Naive thymus-derived CD4-positive, alpha-beta T cell (primary cell): ENCODE data around the gene DNAJB4. TPM values are rescaled to one million over a fixed set of nuclear protein-coding genes. Genes with fewer than 3 reads are reported as not detected.

Source experiments
- ATAC-seq: fragments of 150-1000 bp; cut with Tn5 transposase; 2 replicates; pipeline ENCODE4 v1.10.0; 2021; ENCODE audit warnings: mild to moderate bottlenecking, moderate library complexity
- CTCF ChIA-PET: fragments of 350-600 bp; sonication (Branson Sonifier 250); formaldehyde crosslinking; loops from one replicate; lab custom pipeline; 2021; ENCODE audit warnings: antibody characterized with exemption; lab: Charles Lee
- POLR2A ChIA-PET: fragments of 350-600 bp; sonication (Branson Sonifier 250); formaldehyde crosslinking; loops from one replicate; lab custom pipeline; 2021; ENCODE audit warnings: antibody characterized with exemption, inconsistent platforms; lab: Charles Lee
- DNase-seq, 9 donors: peaks; one replicate each; pipeline versions ENCODE4 v3.0.0 to v3.0.0-alpha.2; 2020 to 2022; ENCODE audit warnings: mixed read lengths in 1 of 9
- H3K27ac ChIP-seq: one replicate; pipeline ENCODE4 v1.7.0; 2013; ENCODE audit warnings: mild to moderate bottlenecking, low read depth, low read length, moderate library complexity
- H3K27me3 ChIP-seq, 2 donors: one replicate each; pipeline ENCODE4 v1.7.0; 2013; ENCODE audit warnings: low read length in 2 of 2, mild to moderate bottlenecking in 2 of 2, moderate library complexity in 2 of 2; ENCODE audit not compliant: control insufficient read depth in 2 of 2, insufficient read depth in 2 of 2
- H3K36me3 ChIP-seq, 3 experiments: 1 replicate in 2 of 3; 2 replicates in 1 of 3; pipeline ENCODE4 v1.7.0; 2013; ENCODE audit warnings: low read length in 3 of 3, mild to moderate bottlenecking in 3 of 3, moderate library complexity in 1 of 3; ENCODE audit not compliant: insufficient read depth in 3 of 3, control insufficient read depth in 2 of 3
- H3K4me1 ChIP-seq, 2 donors: one replicate each; pipeline ENCODE4 v1.7.0; 2013; ENCODE audit warnings: low read length in 2 of 2, mild to moderate bottlenecking in 2 of 2, moderate library complexity in 1 of 2; ENCODE audit not compliant: control insufficient read depth in 2 of 2, insufficient read depth in 2 of 2
- H3K4me3 ChIP-seq: 2 replicates; pipeline ENCODE4 v1.7.0; 2013; ENCODE audit warnings: mild to moderate bottlenecking, low read length
- H3K9me3 ChIP-seq, 3 experiments: 1 replicate in 2 of 3; 2 replicates in 1 of 3; pipeline ENCODE4 v1.7.0; 2013; ENCODE audit warnings: low read length in 3 of 3; ENCODE audit not compliant: control insufficient read depth in 2 of 3
- H3K27ac Mint-ChIP-seq, 9 donors: one replicate each; pipeline ENCODE4 v1.8.0; 2020 to 2022; ENCODE audit warnings: mixed read lengths in 9 of 9, mild to moderate bottlenecking in 8 of 9, moderate library complexity in 5 of 9, inconsistent platforms in 2 of 9
- H3K27me3 Mint-ChIP-seq, 5 donors: one replicate each; pipeline ENCODE4 v1.8.0; 2021 to 2022; ENCODE audit warnings: mixed read lengths in 5 of 5, mild to moderate bottlenecking in 1 of 5
- H3K36me3 Mint-ChIP-seq, 5 donors: one replicate each; pipeline ENCODE4 v1.8.0; 2020 to 2022; ENCODE audit warnings: mixed read lengths in 5 of 5, mild to moderate bottlenecking in 3 of 5, inconsistent platforms in 1 of 5
- H3K4me1 Mint-ChIP-seq, 7 donors: one replicate each; pipeline ENCODE4 v1.8.0; 2020 to 2022; ENCODE audit warnings: mixed read lengths in 7 of 7, mild to moderate bottlenecking in 3 of 7, inconsistent platforms in 1 of 7
- H3K4me3 Mint-ChIP-seq, 10 donors: one replicate each; pipeline ENCODE4 v1.8.0; 2020 to 2022; ENCODE audit warnings: mild to moderate bottlenecking in 10 of 10, mixed read lengths in 10 of 10, moderate library complexity in 6 of 10, inconsistent platforms in 2 of 10
- H3K9me3 Mint-ChIP-seq, 11 donors: one replicate each; pipeline ENCODE4 v1.8.0; 2020 to 2022; ENCODE audit warnings: mixed read lengths in 11 of 11, mild to moderate bottlenecking in 4 of 11, inconsistent platforms in 1 of 11, moderate library complexity in 1 of 11
- intact Hi-C, 2 donors: fragments of 100-400 bp; cut with micrococcal nuclease; formaldehyde crosslinking; loops; one replicate each; pipeline ENCODE4 v1.15.1; 2023
- polyA plus RNA-seq, 2 donors: library from polyadenylated mRNA; unstranded; fragments of 300-500 nt; fragmentation: Illumina TruSeq; gene quantifications; one replicate each; pipeline ENCODE4 v1.2.3, GENCODE V29; 2021
- total RNA-seq, 6 experiments: library from RNA in 5 of 6; stranded (reverse) in 5 of 6; gene quantifications; 1 replicate in 5 of 6; 2 replicates in 1 of 6; pipeline ENCODE4 v1.2.3 and lab custom pipeline; 2021 to 2026

The DNAJB4 gene
- total and polyA plus RNA-seq, 7 experiments from 2014 or later, result 5.9 to 20.1 (median 17.7) TPM

DNA sequence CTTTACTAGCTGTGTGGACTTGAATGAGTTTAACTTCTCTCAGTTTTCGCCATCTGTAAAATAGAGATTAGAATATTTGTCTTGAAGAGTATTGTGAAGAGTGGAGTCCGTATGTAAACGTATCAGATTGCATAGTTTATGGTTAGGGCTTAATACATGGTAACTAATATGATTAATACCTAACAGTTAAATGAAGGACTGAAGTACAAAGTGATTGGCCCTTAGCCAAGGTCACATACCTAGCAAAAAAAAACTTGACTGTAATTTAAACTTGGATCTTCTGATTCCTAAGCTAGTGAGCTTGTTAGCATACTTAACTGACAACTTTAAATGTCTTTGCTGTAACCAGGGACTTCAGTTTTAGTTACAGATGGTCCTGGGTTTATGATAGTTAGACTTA is 42.9 kb downstream of the DNAJB4 start:
- ATAC-seq (no peak), DNase-seq (no peak)
- H3K9me3 ChIP-seq, result no peaks in the 10 kb centered on the region
- Mint-ChIP-seq H3K27me3 (peaks cover 45 to 59% (median 51%) of the 10 kb centered on the region in 5 donors), H3K4me3 (peak overlapping the region in 4 of 10 donors; percentile 26 to 78 (median 40)), H3K9me3 (no peaks in the 10 kb centered on the region), H3K27ac (no peak overlapping the region), H3K36me3 (peaks cover 0 to 4% (median 0%) of the 10 kb centered on the region in 5 donors), H3K4me1 (peaks cover 6 to 26% (median 19%) of the 10 kb centered on the region in 7 donors)
- intact Hi-C loops, result no loop called here
- H3K4me1 ChIP-seq, result no peaks in the 10 kb centered on the region
- ChIA-PET CTCF (interaction anchor here (0.6 kb wide), 1 partner anchor 250 kb away, joined by 3 read pairs; no protein-coding TSS in a partner anchor), POLR2A (interaction anchor here (1.4 kb wide), 1 partner anchor 69 kb away, joined by 3 read pairs; the partner anchor contains the start of gene FUBP1)
- peaks cover 0 to 19% of the 10 kb centered on the region in 2 donors for H3K27me3 ChIP-seq
- no peak overlapping the region for H3K27ac ChIP-seq
- no peaks in the 10 kb centered on the region for H3K36me3 ChIP-seq
- no peak overlapping the region for H3K4me3 ChIP-seq

DNA sequence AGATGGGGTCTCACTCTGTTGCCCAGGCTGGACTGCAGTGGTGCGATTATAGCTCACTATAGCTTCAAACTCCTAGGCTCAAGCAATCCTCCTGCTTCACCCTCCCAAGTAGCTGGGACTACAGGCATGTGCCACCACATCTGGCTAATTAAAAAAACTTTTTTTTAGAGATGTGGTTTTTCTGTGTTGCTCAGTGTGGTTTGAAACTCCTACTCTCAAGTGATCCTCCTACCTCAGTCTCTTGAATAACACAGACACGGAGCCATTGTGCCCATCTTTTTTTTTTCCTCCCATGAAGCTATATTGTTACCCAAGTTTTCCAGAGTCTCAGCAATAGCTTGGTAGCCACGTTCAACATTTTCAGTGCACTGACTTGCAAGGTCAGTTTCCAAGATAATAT is 43.7 kb downstream of the DNAJB4 start:
- Histone ChIP-seq H3K9me3 (no peaks in the 10 kb centered on the region), H3K27ac (no peak overlapping the region), H3K4me3 (no peak overlapping the region), H3K4me1 (no peaks in the 10 kb centered on the region), H3K27me3 (peaks cover 0 to 19% of the 10 kb centered on the region in 2 donors), H3K36me3 (no peaks in the 10 kb centered on the region)
- ChIA-PET CTCF (no interaction called here), POLR2A (no interaction called here)
- H3K27me3 Mint-ChIP-seq, result peaks cover 45 to 54% (median 50%) of the 10 kb centered on the region in 5 donors
- no peak for DNase-seq
- H3K36me3 Mint-ChIP-seq, result peaks cover 0 to 4% (median 0%) of the 10 kb centered on the region in 5 donors
- H3K27ac Mint-ChIP-seq, result no peak overlapping the region
- peaks cover 6 to 28% (median 19%) of the 10 kb centered on the region in 7 donors for H3K4me1 Mint-ChIP-seq
- intact Hi-C loops, result no loop called here
- no peak overlapping the region for H3K4me3 Mint-ChIP-seq
- H3K9me3 Mint-ChIP-seq, result no peaks in the 10 kb centered on the region
- ATAC-seq, result no peak

- H3K27ac Mint-ChIP-seq, result no peak overlapping the region
- POLR2A ChIA-PET, result interaction anchor here (1.0 kb wide), 1 partner anchor 44 kb away, joined by 3 read pairs; no protein-coding TSS in a partner anchor
- CTCF ChIA-PET, result interaction anchor here (0.6 kb wide), 1 partner anchor 693 kb away, joined by 9 read pairs; no protein-coding TSS in a partner anchor
Observed at GRCh38 chr1:78049396-78049795, 44.7 kb downstream of the DNAJB4 start.

DNA sequence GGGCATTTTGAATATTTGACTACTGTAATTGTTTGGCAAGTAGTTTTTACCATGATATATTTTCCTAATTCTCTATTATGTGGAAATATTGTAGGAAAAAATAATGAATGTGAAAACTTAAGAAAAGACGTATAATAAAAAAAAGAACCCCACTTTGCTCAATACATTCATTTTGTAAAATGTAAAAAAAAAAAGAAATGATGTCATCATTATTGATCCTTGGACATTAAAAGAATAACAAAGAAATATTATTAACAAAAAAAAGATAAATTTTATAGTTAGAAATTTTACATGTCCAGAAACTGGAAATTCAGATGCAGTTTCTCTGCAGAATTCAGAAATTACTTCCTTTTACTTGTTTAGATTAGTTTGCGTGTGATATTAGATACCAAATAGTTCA is 46.3 kb downstream of the DNAJB4 start:
- CTCF ChIA-PET, result no interaction called here
- POLR2A ChIA-PET, result no interaction called here
- H3K9me3 ChIP-seq, result no peaks in the 10 kb centered on the region
- intact Hi-C loops, result no loop called here
- DNase-seq, result no peak
- H3K4me3 ChIP-seq, result no peak overlapping the region
- no peak for ATAC-seq
- peaks cover 30 to 46% (median 32%) of the 10 kb centered on the region in 5 donors for H3K27me3 Mint-ChIP-seq
- no peaks in the 10 kb centered on the region for H3K4me1 ChIP-seq
- no peak overlapping the region for H3K4me3 Mint-ChIP-seq
- H3K27ac Mint-ChIP-seq, result no peak overlapping the region
- H3K36me3 Mint-ChIP-seq, result peaks cover 0 to 9% (median 0%) of the 10 kb centered on the region in 5 donors
- no peak overlapping the region for H3K27ac ChIP-seq
- H3K4me1 Mint-ChIP-seq, result peaks cover 0 to 21% (median 8%) of the 10 kb centered on the region in 7 donors
- peaks cover 0 to 8% (median 0%) of the 10 kb centered on the region in 11 donors for H3K9me3 Mint-ChIP-seq
- no peaks in the 10 kb centered on the region for H3K36me3 ChIP-seq
- H3K27me3 ChIP-seq, result peaks cover 0 to 14% of the 10 kb centered on the region in 2 donors

More at GRCh38 chr1:78049396-78049795, 44.7 kb downstream of the DNAJB4 start:
- no peaks in the 10 kb centered on the region for H3K9me3 Mint-ChIP-seq
- peaks cover 0 to 4% (median 0%) of the 10 kb centered on the region in 5 donors for H3K36me3 Mint-ChIP-seq
- Histone ChIP-seq H3K27ac (no peak overlapping the region), H3K4me1 (no peaks in the 10 kb centered on the region), H3K4me3 (no peak overlapping the region), H3K36me3 (no peaks in the 10 kb centered on the region), H3K27me3 (peaks cover 0 to 19% of the 10 kb centered on the region in 2 donors), H3K9me3 (no peaks in the 10 kb centered on the region)
- no peak for ATAC-seq
- no peak for DNase-seq
- intact Hi-C loops, result no loop called here
- peaks cover 43 to 53% (median 47%) of the 10 kb centered on the region in 5 donors for H3K27me3 Mint-ChIP-seq
- no peak overlapping the region for H3K4me3 Mint-ChIP-seq
- peaks cover 6 to 28% (median 18%) of the 10 kb centered on the region in 7 donors for H3K4me1 Mint-ChIP-seq

DNA sequence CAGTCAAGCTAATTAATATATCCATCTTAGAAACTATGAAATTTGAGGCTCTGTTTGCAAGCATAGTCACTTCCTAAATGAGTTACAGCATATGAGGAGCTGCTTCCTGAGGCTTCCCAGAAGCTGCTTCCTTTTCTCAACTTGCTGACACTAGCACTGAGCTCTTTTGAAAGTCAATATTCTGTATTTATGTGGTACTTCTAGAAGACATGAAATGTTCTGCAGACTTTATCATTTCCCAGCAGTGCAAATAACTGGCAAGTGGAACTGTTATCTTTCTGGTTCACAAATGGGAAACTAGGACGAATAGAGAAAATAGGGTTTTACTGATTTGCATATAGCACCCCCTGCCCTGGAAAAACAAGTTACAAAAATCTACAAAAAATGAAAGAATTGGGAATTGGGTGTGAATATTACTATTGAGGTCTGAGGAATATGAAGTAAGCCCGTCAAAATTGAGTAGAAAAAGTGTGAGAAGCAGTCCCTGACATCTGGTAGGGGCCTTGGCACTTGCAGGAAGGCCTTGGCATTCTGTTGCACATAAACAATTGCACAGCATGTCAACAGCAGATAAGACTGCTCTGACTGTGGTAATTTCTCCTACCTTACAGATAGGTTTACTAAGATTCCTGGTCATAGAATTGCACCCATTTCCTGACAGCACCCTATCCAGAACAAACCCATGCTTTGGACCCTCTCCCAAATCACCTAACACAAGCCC is 48.1 kb downstream of the DNAJB4 start:
- H3K27ac ChIP-seq, result no peak overlapping the region
- POLR2A ChIA-PET, result no interaction called here
- H3K9me3 ChIP-seq, result no peaks in the 10 kb centered on the region
- no peak overlapping the region for H3K4me3 Mint-ChIP-seq
- DNase-seq (no peak), ATAC-seq (no peak)
- no peaks in the 10 kb centered on the region for H3K36me3 ChIP-seq
- peaks cover 16 to 29% (median 20%) of the 10 kb centered on the region in 5 donors for H3K27me3 Mint-ChIP-seq
- no peaks in the 10 kb centered on the region for H3K4me1 ChIP-seq
- CTCF ChIA-PET, result interaction anchor here (0.6 kb wide), 1 partner anchor 1974 kb away, joined by 3 read pairs; no protein-coding TSS in a partner anchor
- H3K27ac Mint-ChIP-seq, result no peak overlapping the region
- peaks cover 0 to 8% (median 0%) of the 10 kb centered on the region in 11 donors for H3K9me3 Mint-ChIP-seq
- peaks cover 0 to 11% (median 0%) of the 10 kb centered on the region in 7 donors for H3K4me1 Mint-ChIP-seq
- H3K4me3 ChIP-seq, result no peak overlapping the region
- intact Hi-C loops, result no loop called here
- peaks cover 0 to 5% (median 0%) of the 10 kb centered on the region in 5 donors for H3K36me3 Mint-ChIP-seq
- H3K27me3 ChIP-seq, result no peaks in the 10 kb centered on the region

- ChIA-PET POLR2A (no interaction called here), CTCF (no interaction called here)
- peaks cover 0 to 8% (median 0%) of the 10 kb centered on the region in 11 donors for H3K9me3 Mint-ChIP-seq
- no peak for DNase-seq
- intact Hi-C loops, result no loop called here
- peaks cover 0 to 10% (median 0%) of the 10 kb centered on the region in 7 donors for H3K4me1 Mint-ChIP-seq
- no peak overlapping the region for H3K27ac ChIP-seq
- peaks cover 12 to 28% (median 15%) of the 10 kb centered on the region in 5 donors for H3K27me3 Mint-ChIP-seq
- no peaks in the 10 kb centered on the region for H3K27me3 ChIP-seq
- no peak overlapping the region for H3K4me3 ChIP-seq
- H3K4me1 ChIP-seq, result no peaks in the 10 kb centered on the region
- no peaks in the 10 kb centered on the region for H3K36me3 ChIP-seq
- H3K9me3 ChIP-seq, result no peaks in the 10 kb centered on the region
- no peak overlapping the region for H3K27ac Mint-ChIP-seq
- no peak overlapping the region for H3K4me3 Mint-ChIP-seq
- no peak for ATAC-seq
- peaks cover 0 to 5% (median 0%) of the 10 kb centered on the region in 5 donors for H3K36me3 Mint-ChIP-seq
Observed at GRCh38 chr1:78053498-78053897, 48.8 kb downstream of the DNAJB4 start.
